ENCODE data around the gene WWOX. TPM values are rescaled to one million over a fixed set of nuclear protein-coding genes. Genes with fewer than 3 reads are reported as not detected.

The WWOX gene
- total RNA-seq, 1 experiment from 2014 or later = 5.3 TPM

GRCh38 chr16:78773291-78773702 lies 673.8 kb downstream of the WWOX start:
- DNase-seq (ENCODE audit: low read depth, low spot score) = no peak
- in situ Hi-C loops (cut with HindIII; ENCODE audit: low pct_unique_long_range_greater_than_20kb, low sequenced_read_pairs) = no loop called here

DNA sequence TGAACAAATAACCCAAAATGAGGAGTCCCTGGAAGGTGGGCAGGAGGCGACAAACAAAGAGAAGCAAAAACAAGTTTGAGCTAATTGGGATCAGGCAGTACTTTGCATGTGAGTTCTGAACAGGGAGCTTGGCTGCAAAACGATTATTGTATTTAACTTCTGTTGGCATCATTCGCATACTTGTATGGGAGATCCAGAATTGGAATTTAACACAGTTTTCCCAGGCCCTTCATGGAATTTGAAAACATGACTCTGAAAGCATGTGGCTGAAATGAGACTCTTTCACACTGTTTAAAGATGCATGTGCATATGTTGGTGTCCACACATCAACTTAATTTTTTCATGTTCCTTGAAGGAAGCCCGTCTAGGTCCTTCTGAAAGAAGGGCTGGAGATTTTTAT lies 674.3 kb downstream of the WWOX start:
- in situ Hi-C loops (cut with HindIII; ENCODE audit: low pct_unique_long_range_greater_than_20kb, low sequenced_read_pairs) = no loop called here
- DNase-seq (ENCODE audit: low read depth, low spot score) = no peak

DNA sequence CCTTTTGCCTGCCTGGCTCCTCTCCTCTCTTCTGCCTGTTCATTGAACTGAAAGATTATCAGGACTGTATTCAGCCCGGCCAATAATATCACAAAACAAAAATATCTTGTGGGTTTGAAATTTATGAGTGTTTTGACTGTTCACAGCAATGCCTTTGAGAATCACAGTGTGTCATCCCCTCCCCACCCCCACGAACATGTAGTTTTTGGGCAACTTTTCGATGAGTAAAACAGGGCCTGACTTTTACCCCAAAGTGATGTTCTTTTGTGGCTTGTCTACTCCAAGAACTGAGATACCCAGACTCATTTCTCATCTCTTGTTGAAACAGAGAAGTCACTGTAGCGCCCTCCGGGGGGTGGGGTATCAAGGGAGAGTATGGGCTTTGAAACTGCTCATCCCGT lies 675.7 kb downstream of the WWOX start:
- in situ Hi-C loops (cut with HindIII; ENCODE audit: low pct_unique_long_range_greater_than_20kb, low sequenced_read_pairs) = no loop called here
- DNase-seq (ENCODE audit: low read depth, low spot score) = no peak

DNA sequence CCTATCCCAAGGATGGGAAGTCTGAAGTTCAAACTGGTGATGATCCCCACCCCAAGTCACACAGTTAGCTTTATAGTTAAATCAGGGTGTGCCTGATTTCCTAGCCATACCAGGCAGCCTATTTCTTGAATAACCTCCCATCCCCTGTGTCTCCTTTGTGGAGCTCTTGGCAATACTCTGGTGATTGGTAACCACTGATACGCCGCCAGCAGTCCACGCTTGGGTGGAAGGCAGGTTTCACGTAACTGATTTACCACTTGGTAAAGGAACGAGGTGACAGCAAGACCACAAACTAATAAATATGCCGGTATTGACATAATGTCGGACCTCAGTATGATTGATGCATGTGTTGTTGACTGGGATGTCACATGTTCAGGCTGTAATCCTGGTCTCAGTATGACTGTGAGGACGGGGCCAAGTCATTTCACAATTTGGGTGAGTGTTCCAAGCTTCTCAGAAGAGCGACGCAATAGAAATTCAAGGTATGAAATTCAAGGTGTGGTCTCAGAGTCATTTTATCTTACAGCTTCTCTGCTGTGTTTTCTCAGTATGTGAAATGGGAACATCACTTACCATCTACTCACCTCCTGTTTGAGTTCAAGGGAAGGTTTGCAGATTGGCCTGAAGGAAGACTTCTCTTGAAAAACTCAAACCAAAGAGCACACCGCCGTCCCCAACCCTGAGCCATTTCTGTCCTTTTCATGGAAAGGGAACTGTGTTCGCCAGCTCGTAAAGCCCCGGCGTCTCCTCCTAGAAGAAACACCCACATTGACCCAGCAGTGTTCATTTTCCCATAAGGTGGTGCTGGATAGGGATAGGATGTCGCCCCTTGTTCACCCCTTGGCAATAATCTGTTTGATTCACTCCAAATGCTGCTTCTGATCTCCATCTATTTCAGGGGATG lies 678.9 kb downstream of the WWOX start:
- in situ Hi-C loops (cut with HindIII; ENCODE audit: low pct_unique_long_range_greater_than_20kb, low sequenced_read_pairs) = no loop called here
- DNase-seq (ENCODE audit: low read depth, low spot score) = no peak

- DNase-seq (ENCODE audit: low read depth, low spot score) = no peak
Measured at GRCh38 chr16:78780808-78781207, 681.4 kb downstream of the WWOX start.

GRCh38 chr16:78782572-78782971 lies 683.1 kb downstream of the WWOX start:
- no peak for DNase-seq (ENCODE audit: low read depth, low spot score)
- in situ Hi-C loops (cut with HindIII; ENCODE audit: low pct_unique_long_range_greater_than_20kb, low sequenced_read_pairs) = no loop called here

More at GRCh38 chr16:78780808-78781207, 681.4 kb downstream of the WWOX start:
- in situ Hi-C loops (cut with HindIII; ENCODE audit: low pct_unique_long_range_greater_than_20kb, low sequenced_read_pairs) = no loop called here

DNA sequence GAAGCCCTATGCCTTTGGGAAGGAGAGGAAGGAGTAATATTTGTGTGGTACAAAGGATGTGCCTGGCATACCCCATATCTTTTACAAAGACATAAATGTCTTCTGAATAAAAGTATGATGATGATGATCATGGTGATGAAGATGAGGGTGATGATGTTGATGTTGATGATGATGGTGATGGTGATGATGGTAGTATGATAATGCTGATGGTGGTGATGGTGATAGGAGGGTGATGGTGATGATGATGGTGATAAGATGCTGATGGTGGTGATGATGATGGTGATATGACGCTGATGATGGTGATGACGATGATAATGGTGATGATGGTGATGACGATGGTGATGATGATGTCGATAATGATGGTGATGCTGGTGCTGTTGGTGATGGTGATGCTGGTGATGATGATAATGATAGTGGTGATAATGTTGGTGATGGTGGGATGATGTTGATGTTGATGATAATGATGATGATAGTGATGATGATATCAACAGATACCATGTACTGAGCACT lies 684.2 kb downstream of the WWOX start:
- no peak for DNase-seq (ENCODE audit: low read depth, low spot score)
- in situ Hi-C loops (cut with HindIII; ENCODE audit: low pct_unique_long_range_greater_than_20kb, low sequenced_read_pairs) = no loop called here

DNA sequence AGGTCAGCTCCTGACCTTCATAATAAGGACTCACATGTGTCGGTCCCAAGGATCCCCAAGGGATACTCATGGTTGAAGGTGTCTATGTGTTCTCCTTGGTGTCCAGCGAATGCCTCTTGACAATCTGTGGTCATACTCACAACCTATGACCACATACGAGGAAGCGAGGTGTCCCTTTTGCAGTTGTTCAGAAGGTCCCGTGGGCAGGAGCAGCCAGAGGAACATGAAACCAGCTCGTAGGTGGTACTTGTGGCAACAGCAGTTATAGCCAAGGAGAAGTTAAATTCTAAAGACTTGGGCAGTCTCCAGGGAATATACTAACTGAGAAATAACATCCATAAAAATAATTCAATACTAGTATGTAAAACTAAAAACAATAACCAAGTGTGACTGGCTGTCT lies 685.3 kb downstream of the WWOX start:
- in situ Hi-C loops (cut with HindIII; ENCODE audit: low pct_unique_long_range_greater_than_20kb, low sequenced_read_pairs) = no loop called here
- no peak for DNase-seq (ENCODE audit: low read depth, low spot score)

- DNase-seq (ENCODE audit: low read depth, low spot score) = no peak
- in situ Hi-C loops (cut with HindIII; ENCODE audit: low pct_unique_long_range_greater_than_20kb, low sequenced_read_pairs) = no loop called here
Measured at GRCh38 chr16:78785218-78785617, 685.8 kb downstream of the WWOX start.

GRCh38 chr16:78786635-78787034 lies 687.2 kb downstream of the WWOX start:
- in situ Hi-C loops (cut with HindIII; ENCODE audit: low pct_unique_long_range_greater_than_20kb, low sequenced_read_pairs) = no loop called here
- DNase-seq (ENCODE audit: low read depth, low spot score) = no peak

GRCh38 chr16:78788276-78788675 lies 688.8 kb downstream of the WWOX start:
- DNase-seq (ENCODE audit: low read depth, low spot score) = no peak
- in situ Hi-C loops (cut with HindIII; ENCODE audit: low pct_unique_long_range_greater_than_20kb, low sequenced_read_pairs) = no loop called here

- no peak for DNase-seq (ENCODE audit: low read depth, low spot score)
- in situ Hi-C loops (cut with HindIII; ENCODE audit: low pct_unique_long_range_greater_than_20kb, low sequenced_read_pairs) = no loop called here
Measured at GRCh38 chr16:78788696-78789095, 689.2 kb downstream of the WWOX start.

- in situ Hi-C loops (cut with HindIII; ENCODE audit: low pct_unique_long_range_greater_than_20kb, low sequenced_read_pairs) = no loop called here
Measured at GRCh38 chr16:78789561-78789960, 690.1 kb downstream of the WWOX start.

DNA sequence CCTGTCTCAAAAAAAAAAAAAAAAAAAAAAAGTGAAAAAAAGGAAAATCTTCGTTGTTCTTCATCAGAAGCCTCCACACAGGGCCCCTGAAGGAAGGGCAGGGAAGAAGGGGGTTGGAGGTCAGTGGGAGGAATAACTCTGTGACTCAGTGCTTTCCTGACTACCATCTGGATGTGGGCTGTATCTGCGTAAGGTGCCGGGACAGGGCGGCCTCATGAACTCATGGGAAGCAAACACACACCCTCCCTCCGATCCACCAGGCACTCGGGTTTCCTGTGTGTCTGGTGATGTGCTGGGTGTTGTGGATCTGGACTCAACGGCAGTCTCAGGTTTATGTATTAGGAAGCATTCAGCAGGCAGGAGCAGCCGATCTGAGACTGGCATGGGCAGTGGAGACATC lies 691.6 kb downstream of the WWOX start:
- DNase-seq (ENCODE audit: low read depth, low spot score) = no peak
- in situ Hi-C loops (cut with HindIII; ENCODE audit: low pct_unique_long_range_greater_than_20kb, low sequenced_read_pairs) = no loop called here

More at GRCh38 chr16:78789561-78789960, 690.1 kb downstream of the WWOX start:
- no peak for DNase-seq (ENCODE audit: low read depth, low spot score)

DNA sequence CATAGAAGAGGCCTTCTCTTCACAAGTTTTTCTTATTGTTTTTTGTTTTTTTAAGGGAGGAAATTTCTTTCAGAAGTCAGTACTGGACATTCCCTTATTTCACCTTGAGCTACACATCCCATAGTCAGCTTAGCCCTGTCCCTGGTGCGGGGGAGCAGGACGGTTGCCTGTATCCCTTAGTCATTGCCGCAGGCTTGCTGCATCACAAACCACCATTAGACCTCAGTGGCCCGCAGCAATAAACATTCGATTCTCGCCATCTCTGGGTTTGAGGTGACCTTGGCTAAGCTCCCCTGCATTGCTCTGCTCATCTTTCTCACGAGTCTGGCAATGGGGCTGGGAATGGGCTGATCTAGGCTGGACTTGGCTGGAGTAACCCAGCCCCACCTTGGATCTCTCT lies 692.5 kb downstream of the WWOX start:
- in situ Hi-C loops (cut with HindIII; ENCODE audit: low pct_unique_long_range_greater_than_20kb, low sequenced_read_pairs) = no loop called here
- DNase-seq (ENCODE audit: low read depth, low spot score) = no peak

- in situ Hi-C loops (cut with HindIII; ENCODE audit: low pct_unique_long_range_greater_than_20kb, low sequenced_read_pairs) = no loop called here
- DNase-seq (ENCODE audit: low read depth, low spot score) = no peak
Measured at GRCh38 chr16:78792952-78793351, 693.5 kb downstream of the WWOX start.

DNA sequence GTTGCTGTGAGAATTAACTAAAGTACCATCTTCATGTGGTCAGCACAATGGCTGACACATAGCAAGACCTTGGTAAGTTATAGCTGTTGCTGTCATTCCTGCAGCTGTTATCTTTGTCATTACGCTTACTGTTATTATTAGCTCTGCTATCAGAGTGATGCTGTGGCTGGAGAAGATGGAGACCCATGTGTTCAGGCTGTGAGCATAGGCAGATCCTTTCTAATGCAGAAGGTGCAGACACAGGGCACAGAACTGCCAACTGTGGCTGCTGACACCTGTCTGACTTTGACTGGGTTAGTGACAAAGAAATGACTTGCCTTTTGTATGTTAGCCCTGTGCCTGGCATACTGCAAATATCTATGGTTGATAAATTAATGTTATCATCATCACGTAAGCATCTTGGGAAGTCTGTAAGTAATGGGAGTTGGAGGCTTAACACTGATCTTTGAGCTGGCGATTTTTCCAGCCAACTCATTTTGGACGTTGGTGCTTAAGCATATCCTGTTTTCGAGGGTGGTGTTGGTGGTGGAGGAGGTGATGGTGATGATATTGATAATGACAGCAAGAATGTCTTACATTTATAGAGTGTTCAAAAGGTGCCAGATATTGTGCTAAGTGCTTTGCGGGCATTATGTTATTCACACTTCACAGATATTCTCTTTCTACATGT lies 695.3 kb downstream of the WWOX start:
- DNase-seq (ENCODE audit: low read depth, low spot score) = no peak
- in situ Hi-C loops (cut with HindIII; ENCODE audit: low pct_unique_long_range_greater_than_20kb, low sequenced_read_pairs) = no loop called here

GRCh38 chr16:78795433-78795832 lies 696.0 kb downstream of the WWOX start:
- in situ Hi-C loops (cut with HindIII; ENCODE audit: low pct_unique_long_range_greater_than_20kb, low sequenced_read_pairs) = no loop called here
- DNase-seq (ENCODE audit: low read depth, low spot score) = no peak
